ENCODE results near the gene CARD11. TPM values are rescaled to one million over a fixed set of nuclear protein-coding genes. Genes with fewer than 3 reads are reported as not detected.
"Not testable (repeated sequence)": the region's sequence is repeated elsewhere in the genome, so short reads cannot be mapped to it uniquely, and the experiment has no call there.

Gene CARD11
- polyA plus RNA-seq, 4 donors: 0.67 to 5.4 (median 3.2) TPM

- FAIRE-seq (no peak), DNase-seq (no peak)
- 88 to 91% (median 88%) methylated on average over 15 of the region's 15 CpGs for WGBS, 3 donors
- H3K36me3 ChIP-seq (ENCODE audit: control insufficient read depth in 3 of 3, insufficient read depth in 2 of 3, low read depth in 1 of 3, low read length in 3 of 3): peaks cover 0 to 15% (median 0%) of the 10 kb centered on the region in 3 donors
- H3K27ac ChIP-seq (ENCODE audit: low read depth in 1 of 3, low read length in 2 of 3): no peak overlapping the region
- no peaks in the 10 kb centered on the region for H3K9me3 ChIP-seq (ENCODE audit: control insufficient read depth in 2 of 2, insufficient read depth in 1 of 2, low read depth in 1 of 2, low read length in 1 of 2)
- no peak overlapping the region for H3K4me3 ChIP-seq (ENCODE audit: low read depth in 1 of 3, low read length in 3 of 3)
- no peaks in the 10 kb centered on the region for H3K27me3 ChIP-seq (ENCODE audit: control insufficient read depth in 3 of 3, insufficient read depth in 3 of 3, low read length in 3 of 3)
- no peaks in the 10 kb centered on the region for H3K4me1 ChIP-seq (ENCODE audit: control insufficient read depth in 3 of 3, insufficient read depth in 2 of 3, low read depth in 1 of 3, low read length in 2 of 3)
These were observed 85.1 kb downstream of the CARD11 start for GRCh38 chr7:2958416-2959102.

GRCh38 chr7:2957369-2957727 lies 86.3 kb downstream of the CARD11 start:
- not testable (repeated sequence) for H3K4me3 ChIP-seq (ENCODE audit: low read depth in 1 of 3, low read length in 3 of 3); FAIRE-seq
- 89 to 93% (median 92%) methylated on average over 5 of the region's 5 CpGs for WGBS, 3 donors

GRCh38 chr7:2956526-2957368 lies 86.9 kb downstream of the CARD11 start:
- no peaks in the 10 kb centered on the region for H3K4me1 ChIP-seq (ENCODE audit: control insufficient read depth in 3 of 3, insufficient read depth in 2 of 3, low read depth in 1 of 3, low read length in 2 of 3)
- DNase-seq (no peak), FAIRE-seq (no peak)
- H3K27ac ChIP-seq (ENCODE audit: low read depth in 1 of 3, low read length in 2 of 3): peak overlapping the region in 1 of 3 donors; percentile 40
- H3K36me3 ChIP-seq (ENCODE audit: control insufficient read depth in 3 of 3, insufficient read depth in 2 of 3, low read depth in 1 of 3, low read length in 3 of 3): peaks cover 0 to 17% (median 0%) of the 10 kb centered on the region in 3 donors
- H3K9me3 ChIP-seq (ENCODE audit: control insufficient read depth in 2 of 2, insufficient read depth in 1 of 2, low read depth in 1 of 2, low read length in 1 of 2): no peaks in the 10 kb centered on the region
- 49 to 57% (median 53%) methylated on average over 12 of the region's 12 CpGs for WGBS, 3 donors
- H3K4me3 ChIP-seq (ENCODE audit: low read depth in 1 of 3, low read length in 3 of 3): no peak overlapping the region
- no peaks in the 10 kb centered on the region for H3K27me3 ChIP-seq (ENCODE audit: control insufficient read depth in 3 of 3, insufficient read depth in 3 of 3, low read length in 3 of 3)

More at GRCh38 chr7:2957369-2957727, 86.3 kb downstream of the CARD11 start:
- not testable (repeated sequence) for H3K27ac ChIP-seq (ENCODE audit: low read depth in 1 of 3, low read length in 2 of 3); H3K27me3 ChIP-seq (ENCODE audit: control insufficient read depth in 3 of 3, insufficient read depth in 3 of 3, low read length in 3 of 3); H3K4me1 ChIP-seq (ENCODE audit: control insufficient read depth in 3 of 3, insufficient read depth in 2 of 3, low read depth in 1 of 3, low read length in 2 of 3); DNase-seq; H3K9me3 ChIP-seq (ENCODE audit: control insufficient read depth in 2 of 2, insufficient read depth in 1 of 2, low read depth in 1 of 2, low read length in 1 of 2)
- H3K36me3 ChIP-seq (ENCODE audit: control insufficient read depth in 3 of 3, insufficient read depth in 2 of 3, low read depth in 1 of 3, low read length in 3 of 3): peaks cover 0 to 16% (median 0%) of the 10 kb centered on the region in 3 donors

- FAIRE-seq (no peak), DNase-seq (no peak)
- H3K9me3 ChIP-seq (ENCODE audit: control insufficient read depth in 2 of 2, insufficient read depth in 1 of 2, low read depth in 1 of 2, low read length in 1 of 2): no peaks in the 10 kb centered on the region
- 95 to 99% (median 96%) methylated on average over 6 of the region's 6 CpGs for WGBS, 3 donors
- peaks cover 0 to 17% (median 0%) of the 10 kb centered on the region in 3 donors for H3K36me3 ChIP-seq (ENCODE audit: control insufficient read depth in 3 of 3, insufficient read depth in 2 of 3, low read depth in 1 of 3, low read length in 3 of 3)
- H3K27me3 ChIP-seq (ENCODE audit: control insufficient read depth in 3 of 3, insufficient read depth in 3 of 3, low read length in 3 of 3): no peaks in the 10 kb centered on the region
- H3K4me3 ChIP-seq (ENCODE audit: low read depth in 1 of 3, low read length in 3 of 3): no peak overlapping the region
- no peak overlapping the region for H3K27ac ChIP-seq (ENCODE audit: low read depth in 1 of 3, low read length in 2 of 3)
- H3K4me1 ChIP-seq (ENCODE audit: control insufficient read depth in 3 of 3, insufficient read depth in 2 of 3, low read depth in 1 of 3, low read length in 2 of 3): no peaks in the 10 kb centered on the region
These were observed 87.6 kb downstream of the CARD11 start for GRCh38 chr7:2956076-2956475.

- no peaks in the 10 kb centered on the region for H3K27me3 ChIP-seq (ENCODE audit: control insufficient read depth in 3 of 3, insufficient read depth in 3 of 3, low read length in 3 of 3)
- 79 to 87% (median 87%) methylated on average over 4 of the region's 4 CpGs for WGBS, 3 donors
- no peaks in the 10 kb centered on the region for H3K9me3 ChIP-seq (ENCODE audit: control insufficient read depth in 2 of 2, insufficient read depth in 1 of 2, low read depth in 1 of 2, low read length in 1 of 2)
- H3K36me3 ChIP-seq (ENCODE audit: control insufficient read depth in 3 of 3, insufficient read depth in 2 of 3, low read depth in 1 of 3, low read length in 3 of 3): peaks cover 0 to 17% (median 0%) of the 10 kb centered on the region in 3 donors
- DNase-seq (no peak), FAIRE-seq (no peak)
- no peak overlapping the region for H3K4me3 ChIP-seq (ENCODE audit: low read depth in 1 of 3, low read length in 3 of 3)
- H3K4me1 ChIP-seq (ENCODE audit: control insufficient read depth in 3 of 3, insufficient read depth in 2 of 3, low read depth in 1 of 3, low read length in 2 of 3): no peaks in the 10 kb centered on the region
- no peak overlapping the region for H3K27ac ChIP-seq (ENCODE audit: low read depth in 1 of 3, low read length in 2 of 3)
These were observed 88.4 kb downstream of the CARD11 start for GRCh38 chr7:2955269-2955668.

- Histone ChIP-seq H3K9me3 (ENCODE audit: control insufficient read depth in 2 of 2, insufficient read depth in 1 of 2, low read depth in 1 of 2, low read length in 1 of 2) (no peaks in the 10 kb centered on the region), H3K4me3 (ENCODE audit: low read depth in 1 of 3, low read length in 3 of 3) (no peak overlapping the region), H3K27ac (ENCODE audit: low read depth in 1 of 3, low read length in 2 of 3) (no peak overlapping the region), H3K4me1 (ENCODE audit: control insufficient read depth in 3 of 3, insufficient read depth in 2 of 3, low read depth in 1 of 3, low read length in 2 of 3) (no peaks in the 10 kb centered on the region), H3K27me3 (ENCODE audit: control insufficient read depth in 3 of 3, insufficient read depth in 3 of 3, low read length in 3 of 3) (no peaks in the 10 kb centered on the region), H3K36me3 (ENCODE audit: control insufficient read depth in 3 of 3, insufficient read depth in 2 of 3, low read depth in 1 of 3, low read length in 3 of 3) (peaks cover 0 to 17% (median 0%) of the 10 kb centered on the region in 3 donors)
- WGBS, 3 donors: 65 to 73% (median 66%) methylated on average over 11 of the region's 11 CpGs
- FAIRE-seq (no peak), DNase-seq (peak in 1 of 2 donors; percentile 41)
These were observed 89.2 kb downstream of the CARD11 start for GRCh38 chr7:2954433-2954853.

GRCh38 chr7:2953588-2954407 lies 89.9 kb downstream of the CARD11 start:
- no peak for DNase-seq

GRCh38 chr7:2953099-2953498 lies 90.6 kb downstream of the CARD11 start:
- DNase-seq (no peak), FAIRE-seq (no peak)
- Histone ChIP-seq H3K4me1 (ENCODE audit: control insufficient read depth in 3 of 3, insufficient read depth in 2 of 3, low read depth in 1 of 3, low read length in 2 of 3) (no peaks in the 10 kb centered on the region), H3K36me3 (ENCODE audit: control insufficient read depth in 3 of 3, insufficient read depth in 2 of 3, low read depth in 1 of 3, low read length in 3 of 3) (peaks cover 0 to 14% (median 0%) of the 10 kb centered on the region in 3 donors), H3K4me3 (ENCODE audit: low read depth in 1 of 3, low read length in 3 of 3) (no peak overlapping the region), H3K9me3 (ENCODE audit: control insufficient read depth in 2 of 2, insufficient read depth in 1 of 2, low read depth in 1 of 2, low read length in 1 of 2) (no peaks in the 10 kb centered on the region), H3K27me3 (ENCODE audit: control insufficient read depth in 3 of 3, insufficient read depth in 3 of 3, low read length in 3 of 3) (no peaks in the 10 kb centered on the region), H3K27ac (ENCODE audit: low read depth in 1 of 3, low read length in 2 of 3) (no peak overlapping the region)
- WGBS, 3 donors: 55 to 67% (median 62%) methylated on average over 5 of the region's 5 CpGs

More at GRCh38 chr7:2953588-2954407, 89.9 kb downstream of the CARD11 start:
- H3K4me1 ChIP-seq (ENCODE audit: control insufficient read depth in 3 of 3, insufficient read depth in 2 of 3, low read depth in 1 of 3, low read length in 2 of 3): no peaks in the 10 kb centered on the region
- no peaks in the 10 kb centered on the region for H3K27me3 ChIP-seq (ENCODE audit: control insufficient read depth in 3 of 3, insufficient read depth in 3 of 3, low read length in 3 of 3)
- WGBS, 3 donors: 72 to 81% (median 80%) methylated on average over 11 of the region's 11 CpGs
- H3K4me3 ChIP-seq (ENCODE audit: low read depth in 1 of 3, low read length in 3 of 3): no peak overlapping the region
- H3K27ac ChIP-seq (ENCODE audit: low read depth in 1 of 3, low read length in 2 of 3): peak overlapping the region in 1 of 3 donors; percentile 17
- H3K9me3 ChIP-seq (ENCODE audit: control insufficient read depth in 2 of 2, insufficient read depth in 1 of 2, low read depth in 1 of 2, low read length in 1 of 2): no peaks in the 10 kb centered on the region
- peaks cover 0 to 15% (median 0%) of the 10 kb centered on the region in 3 donors for H3K36me3 ChIP-seq (ENCODE audit: control insufficient read depth in 3 of 3, insufficient read depth in 2 of 3, low read depth in 1 of 3, low read length in 3 of 3)
- no peak for FAIRE-seq

All from small intestine (tissue), 7 donors.